ENCODE results near the gene CELF1. TPM values are rescaled to one million over a fixed set of nuclear protein-coding genes. Genes with fewer than 3 reads are reported as not detected.
A peak's percentile ranks its signal among the peaks of the same experiment; 100 is the strongest.

CELF1 gene
- total and polyA plus RNA-seq, 2 of the 13 experiments (the other 11 are each of a cell fraction or from before 2014, with no cell fraction given), result 69.0 to 80.1 TPM

GRCh38 chr11:47470671-47471070, 82.3 kb downstream of the CELF1 start:
- Histone ChIP-seq H3K4me1 (ENCODE audit: insufficient read depth, low read length) (peaks cover 18% of the 10 kb centered on the region), H2AFZ (ENCODE audit: low read length) (no peak overlapping the region), H3K4me3 (replicated peaks in 1 of 3; ENCODE audit: insufficient read depth in 1 of 3, low read depth in 2 of 3, low read length in 3 of 3) (no peak overlapping the region), H3K9me3 (ENCODE audit: low read length) (no peaks in the 10 kb centered on the region), H3K9ac (ENCODE audit: insufficient read depth, low read depth, low read length) (no peak overlapping the region), H3K27ac (ENCODE audit: extremely low read length, insufficient read depth, low read length) (no peak overlapping the region), H4K20me1 (ENCODE audit: insufficient read depth, low read length) (no peaks in the 10 kb centered on the region), H3K36me3 (replicated peaks in 1 of 2; ENCODE audit: control insufficient read depth in 1 of 2, insufficient read depth in 2 of 2, low read length in 2 of 2) (peaks cover 32 to 88% of the 10 kb centered on the region in 2 experiments), H3K79me2 (ENCODE audit: insufficient read depth, low read length) (no peaks in the 10 kb centered on the region), H3K4me2 (ENCODE audit: low read depth, low read length) (no peak overlapping the region), H3K27me3 (ENCODE audit: control insufficient read depth in 1 of 2, insufficient read depth in 2 of 2, low read length in 2 of 2) (no peaks in the 10 kb centered on the region)
- in situ Hi-C loops (cut with HindIII; ENCODE audit: extremely low pct_ligation_motif_present, low pct_unique_long_range_greater_than_20kb) (no loop called here), intact Hi-C loops (cut with micrococcal nuclease; ENCODE audit: unreplicated experiment) (no loop called here)
- no TSS peak for BruUV-seq (replicated peaks)
- FAIRE-seq (no peak), ATAC-seq (no peak), DNase-seq (ENCODE audit: low spot score) (no peak)
- ChIA-PET POLR2A (no interaction called here), CTCF (ENCODE audit: low intra/inter-chr PET ratio, low total read pairs) (no interaction called here)
- WGBS (ENCODE audit: low lambda C conversion rate), result 91% methylated on average over 4 of the region's 4 CpGs
- TF ChIP-seq RBM22 (optimal IDR thresholded peaks at IDR 0.05; ENCODE audit: low read length) (peak; percentile 66), ZNF652 (CRISPR knock-in tag; IDR thresholded peaks at IDR 0.05; ENCODE audit: borderline replicate concordance, low read depth) (no peak)

DNA sequence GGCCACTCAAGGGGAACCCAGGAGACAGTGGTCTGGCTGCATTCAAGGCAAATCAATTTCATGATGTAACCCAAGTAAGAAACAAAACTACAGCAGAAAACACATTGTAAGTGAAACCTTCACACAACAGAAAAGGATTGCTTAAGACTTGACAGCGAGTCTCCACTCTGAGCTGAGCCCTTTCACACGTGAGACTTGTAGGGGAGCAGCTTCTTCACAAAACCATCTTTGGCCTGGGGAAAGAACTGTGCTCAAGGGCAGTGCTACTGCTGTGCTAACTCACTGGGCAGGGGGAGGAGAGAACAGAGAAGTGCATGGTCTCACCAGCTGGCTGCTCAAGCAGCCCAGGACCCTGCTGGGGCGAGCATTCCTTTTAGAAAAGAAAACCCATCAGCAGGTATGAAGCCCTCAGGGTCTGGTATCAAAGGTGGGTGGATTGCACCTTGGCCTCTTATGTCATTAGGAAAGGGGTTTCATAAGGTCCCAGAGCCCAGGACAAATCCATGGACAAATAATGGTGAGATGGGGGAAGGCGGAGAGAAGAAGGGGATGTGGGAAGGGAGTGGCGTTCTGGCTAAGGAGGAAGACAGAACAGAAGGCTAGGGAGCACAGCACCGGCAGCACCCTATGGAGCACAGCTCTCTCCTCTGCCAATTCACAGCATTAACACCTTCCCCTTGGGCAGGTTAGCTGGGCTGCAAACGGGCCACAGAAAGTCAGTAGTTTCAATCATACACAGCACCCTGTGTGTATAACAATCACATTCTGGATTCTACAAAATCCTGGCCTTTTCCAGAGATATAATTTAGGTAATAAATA, 83.4 kb downstream of the CELF1 start:
- Histone ChIP-seq H3K27me3 (ENCODE audit: control insufficient read depth in 1 of 2, insufficient read depth in 2 of 2, low read length in 2 of 2) (no peaks in the 10 kb centered on the region), H3K9ac (ENCODE audit: insufficient read depth, low read depth, low read length) (no peak overlapping the region), H3K4me3 (replicated peaks in 1 of 3; ENCODE audit: insufficient read depth in 1 of 3, low read depth in 2 of 3, low read length in 3 of 3) (no peak overlapping the region), H4K20me1 (ENCODE audit: insufficient read depth, low read length) (no peaks in the 10 kb centered on the region), H3K4me2 (ENCODE audit: low read depth, low read length) (no peak overlapping the region), H2AFZ (ENCODE audit: low read length) (no peak overlapping the region), H3K9me3 (ENCODE audit: low read length) (no peaks in the 10 kb centered on the region), H3K79me2 (ENCODE audit: insufficient read depth, low read length) (no peaks in the 10 kb centered on the region), H3K36me3 (replicated peaks in 1 of 2; ENCODE audit: control insufficient read depth in 1 of 2, insufficient read depth in 2 of 2, low read length in 2 of 2) (peaks cover 27 to 80% of the 10 kb centered on the region in 2 experiments), H3K27ac (ENCODE audit: extremely low read length, insufficient read depth, low read length) (no peak overlapping the region), H3K4me1 (ENCODE audit: insufficient read depth, low read length) (peaks cover 18% of the 10 kb centered on the region)
- WGBS (ENCODE audit: low lambda C conversion rate), result 92% methylated on average over 7 of the region's 7 CpGs
- ATAC-seq, result peak; percentile 30
- TF ChIP-seq ZNF263 (CRISPR knock-in tag; IDR thresholded peaks at IDR 0.05) (peak; percentile 35; the same call in 1 of the 2 replicates), HNF4A (CRISPR knock-in tag; IDR thresholded peaks at IDR 0.05) (no peak), POLR2G (IDR thresholded peaks at IDR 0.05; ENCODE audit: low read depth, low read length) (no peak), PCBP2 (optimal IDR thresholded peaks at IDR 0.05; ENCODE audit: low read depth, low read length, poor library complexity, severe bottlenecking) (no peak)
- DNase-seq (ENCODE audit: low spot score), result no peak
- intact Hi-C loops (cut with micrococcal nuclease; ENCODE audit: unreplicated experiment) (no loop called here), in situ Hi-C loops (cut with HindIII; ENCODE audit: extremely low pct_ligation_motif_present, low pct_unique_long_range_greater_than_20kb) (no loop called here)
- POLR2A ChIA-PET, result no interaction called here
- no peak for FAIRE-seq
- BruUV-seq (replicated peaks), result no TSS peak
- CTCF ChIA-PET (ENCODE audit: low intra/inter-chr PET ratio, low total read pairs), result no interaction called here
